Neuronal stem cell (in vitro differentiated cells): ENCODE data around the gene C5.

Source experiments
- DNase-seq: peaks from one replicate; pipeline ENCODE4 v3.0.0-alpha.2; 2013; ENCODE audit warnings: low spot score
- H2AFZ ChIP-seq: one replicate; pipeline ENCODE4 v1.6.1; 2013; ENCODE audit warnings: mild to moderate bottlenecking, low read length, inconsistent platforms
- H2AK5ac ChIP-seq: 2 replicates; pipeline ENCODE4 v1.6.1; 2013; ENCODE audit warnings: low read depth, mild to moderate bottlenecking, inconsistent platforms, low read length, moderate library complexity, mixed read lengths
- H2BK120ac ChIP-seq: 2 replicates; pipeline ENCODE4 v1.6.1; 2013; ENCODE audit warnings: low read depth, mild to moderate bottlenecking, inconsistent platforms, low read length, moderate library complexity, mixed read lengths
- H2BK12ac ChIP-seq: one replicate; pipeline ENCODE4 v1.6.1; 2013; ENCODE audit warnings: low read length, inconsistent platforms
- H2BK15ac ChIP-seq: 2 replicates; pipeline ENCODE4 v1.6.1; 2013; ENCODE audit warnings: mild to moderate bottlenecking, low read length, inconsistent platforms, mixed read lengths
- H2BK5ac ChIP-seq: one replicate; pipeline ENCODE4 v1.6.1; 2013; ENCODE audit warnings: inconsistent platforms, mild to moderate bottlenecking, low read length, moderate library complexity
- H3K14ac ChIP-seq: one replicate; pipeline ENCODE4 v1.6.1; 2013; ENCODE audit warnings: low read length, inconsistent platforms
- H3K18ac ChIP-seq: 2 replicates; pipeline ENCODE4 v1.6.1; 2013; ENCODE audit warnings: low read length, inconsistent platforms
- H3K23ac ChIP-seq: 2 replicates; pipeline ENCODE4 v1.6.1; 2013; ENCODE audit warnings: low read depth, mild to moderate bottlenecking, mixed read lengths, low read length, inconsistent platforms; ENCODE audit not compliant: poor library complexity
- H3K27ac ChIP-seq: replicated peaks from 3 replicates; pipeline ENCODE4 v1.5.1; 2013; ENCODE audit warnings: low read length, inconsistent platforms
- H3K27me3 ChIP-seq, 3 experiments: 2 replicates each; pipeline ENCODE4 v1.6.1; 2013; ENCODE audit warnings: low read length in 3 of 3, mild to moderate bottlenecking in 2 of 3, inconsistent platforms in 1 of 3, low read depth in 1 of 3, mixed read lengths in 1 of 3, moderate library complexity in 1 of 3; ENCODE audit not compliant: control insufficient read depth in 3 of 3, insufficient read depth in 3 of 3
- H3K36me3 ChIP-seq, 2 donors: replicated peaks in 1 of 2; 2 replicates each; pipeline ENCODE4 v1.6.1; 2013; ENCODE audit warnings: low read length in 2 of 2; ENCODE audit not compliant: control insufficient read depth in 2 of 2, insufficient read depth in 2 of 2
- H3K4ac ChIP-seq: 2 replicates; pipeline ENCODE4 v1.6.1; 2013; ENCODE audit warnings: inconsistent platforms, mild to moderate bottlenecking, low read length, moderate library complexity
- H3K4me1 ChIP-seq, 2 donors: 1 replicate in 1 of 2; 2 replicates in 1 of 2; pipeline ENCODE4 v1.6.1; 2013; ENCODE audit warnings: low read length in 2 of 2, low read depth in 1 of 2; ENCODE audit not compliant: control insufficient read depth in 2 of 2, insufficient read depth in 1 of 2
- H3K4me2 ChIP-seq: one replicate; pipeline ENCODE4 v1.6.1; 2013; ENCODE audit warnings: mild to moderate bottlenecking, low read length, inconsistent platforms; ENCODE audit not compliant: insufficient read depth, poor library complexity, severe bottlenecking
- H3K4me3 ChIP-seq, 2 donors: 2 replicates each; pipeline ENCODE4 v1.5.1; 2013; ENCODE audit warnings: low read length in 2 of 2, mild to moderate bottlenecking in 2 of 2, inconsistent platforms in 1 of 2, moderate library complexity in 1 of 2
- H3K79me1 ChIP-seq: one replicate; pipeline ENCODE4 v1.6.1; 2013; ENCODE audit warnings: low read depth, mild to moderate bottlenecking, inconsistent platforms, low read length, moderate library complexity
- H3K9ac ChIP-seq: one replicate; pipeline ENCODE4 v1.6.1; 2013; ENCODE audit warnings: mild to moderate bottlenecking, low read depth, low read length, inconsistent platforms; ENCODE audit not compliant: poor library complexity
- H3K9me3 ChIP-seq, 2 donors: replicated peaks in 1 of 2; 2 replicates each; pipeline versions ENCODE3 to v1.6.1; 2013; ENCODE audit warnings: low read length in 2 of 2, mild to moderate bottlenecking in 2 of 2, inconsistent platforms in 1 of 2, low read depth in 1 of 2, mixed read lengths in 1 of 2, moderate library complexity in 1 of 2; ENCODE audit not compliant: control insufficient read depth in 2 of 2, insufficient read depth in 1 of 2
- H4K8ac ChIP-seq: one replicate; pipeline ENCODE4 v1.6.1; 2013; ENCODE audit warnings: low read depth, mild to moderate bottlenecking, inconsistent platforms, low read length, moderate library complexity
- H4K91ac ChIP-seq: one replicate; pipeline ENCODE4 v1.6.1; 2013; ENCODE audit warnings: low read length, low read depth, mild to moderate bottlenecking, inconsistent platforms; ENCODE audit not compliant: poor library complexity
- WGBS, 2 donors: extraction: QIAGEN DNeasy Blood & Tissue Kit; methylation state at CpG; one replicate each; pipeline ENCODE4 v1.1.7; 2013; ENCODE audit warnings: missing lambda C conversion rate in 2 of 2, mixed read lengths in 1 of 2; ENCODE audit not compliant: insufficient read length in 2 of 2, insufficient replicate concordance in 1 of 2; ENCODE audit errors: extremely low coverage in 2 of 2; 5-methylcytosine and 5-hydroxymethylcytosine counted together

The C5 gene

DNA sequence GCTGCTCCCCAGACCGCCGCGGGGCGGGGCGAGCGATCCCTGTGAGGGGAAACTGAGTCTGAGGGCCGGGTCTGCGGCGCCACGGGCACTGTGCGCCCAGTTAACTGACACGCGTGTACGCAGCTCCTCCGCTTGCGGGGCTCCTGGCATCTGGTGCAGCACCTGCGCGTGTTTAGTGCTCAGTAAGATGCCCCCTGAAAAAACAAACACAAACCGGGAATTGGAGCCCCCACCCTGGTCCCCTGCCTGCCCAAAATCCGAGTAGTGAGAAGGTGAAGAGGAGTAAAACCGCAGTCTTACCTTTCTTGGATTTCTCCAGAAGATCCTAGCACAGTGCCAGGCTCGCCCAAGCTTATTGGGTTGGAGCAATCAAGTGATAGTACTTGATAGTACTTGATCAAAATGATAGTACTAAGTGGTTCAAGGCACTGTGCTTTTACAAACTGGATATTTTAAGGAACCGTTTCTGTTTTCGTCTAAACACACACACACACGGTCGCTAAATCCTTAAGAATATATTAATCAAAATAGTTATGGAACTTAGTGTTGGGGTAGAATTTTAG lies 120.8 kb downstream of the C5 start:
- H3K9ac ChIP-seq: peak overlapping the region; percentile 25

DNA sequence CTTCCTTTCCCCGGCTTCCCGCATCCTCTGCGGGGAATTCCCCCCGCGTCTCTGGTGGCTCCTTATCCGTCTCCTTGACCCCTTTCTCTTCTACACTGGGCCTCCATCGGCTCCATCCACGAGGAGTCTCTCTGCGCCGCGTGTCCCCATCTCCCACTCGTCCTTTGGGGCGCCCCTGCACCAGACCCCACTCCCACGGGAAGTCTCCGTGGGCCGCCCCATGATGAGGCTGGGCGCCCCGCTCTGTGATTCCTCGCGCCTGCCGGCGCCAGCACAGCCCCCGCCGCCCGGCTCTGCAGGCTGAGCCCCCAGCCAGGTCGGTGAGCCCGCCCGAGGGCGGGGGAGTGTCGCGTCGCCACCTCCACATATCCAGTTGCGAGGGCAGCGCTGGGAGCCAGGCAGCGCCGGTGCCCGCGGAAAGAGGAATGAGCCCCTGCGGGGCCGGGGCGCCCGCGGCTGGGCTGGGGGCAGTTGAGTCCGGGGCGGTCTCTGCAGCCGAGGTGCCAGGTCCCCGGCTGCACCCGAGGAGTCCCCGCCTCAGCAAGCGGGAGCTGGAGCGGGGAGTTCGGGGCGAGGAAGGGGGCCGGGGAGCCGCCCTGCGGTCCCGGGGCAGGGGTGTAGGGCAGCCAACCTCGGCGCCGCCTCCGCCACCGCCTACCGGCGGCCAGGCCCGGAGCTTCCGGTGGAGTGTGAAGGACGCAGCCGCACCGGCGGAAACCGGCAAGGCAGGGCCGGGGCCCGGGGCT lies 121.4 kb downstream of the C5 start:
- Histone ChIP-seq H3K4me3 (peak overlapping the region in 1 of 2 donors; percentile 81), H3K14ac (peak overlapping the region; percentile 33), H3K27me3 (peaks cover 0 to 24% (median 0%) of the 10 kb centered on the region in 3 experiments), H3K4me2 (peak overlapping the region; percentile 73), H4K8ac (no peak overlapping the region), H3K4me1 (peaks cover 5 to 7% of the 10 kb centered on the region in 2 donors), H3K9ac (peak overlapping the region; percentile 66), H2BK120ac (no peak overlapping the region), H3K4ac (no peak overlapping the region), H2BK5ac (peak overlapping the region; percentile 32), H3K9me3 (peaks cover 0 to 4% of the 10 kb centered on the region in 2 donors), H4K91ac (no peak overlapping the region), H2AK5ac (no peak overlapping the region), H2BK12ac (no peak overlapping the region), H3K36me3 (no peaks in the 10 kb centered on the region), H3K18ac (peak overlapping the region; percentile 99), H2AFZ (peak overlapping the region; percentile 56), H2BK15ac (peak overlapping the region; percentile 22), H3K27ac (peak overlapping the region; percentile 33), H3K23ac (peak overlapping the region; percentile 35), H3K79me1 (no peaks in the 10 kb centered on the region)
- DNase-seq: peak; percentile 45
- no CpG with 5 or more reads among the region's 73 CpGs for WGBS, 2 donors

More for the DNA sequence above, 120.8 kb downstream of the C5 start:
- no peak overlapping the region for H2BK15ac ChIP-seq
- no peak overlapping the region for H2BK120ac ChIP-seq
- peaks cover 5 to 7% of the 10 kb centered on the region in 2 donors for H3K4me1 ChIP-seq
- peak overlapping the region; percentile 56 for H2AFZ ChIP-seq
- no CpG with 5 or more reads among the region's 26 CpGs for WGBS, 2 donors
- peak overlapping the region in 1 of 2 donors; percentile 81 for H3K4me3 ChIP-seq
- H3K23ac ChIP-seq: peak overlapping the region; percentile 35
- H3K36me3 ChIP-seq: no peaks in the 10 kb centered on the region
- no peak overlapping the region for H2AK5ac ChIP-seq
- peak overlapping the region; percentile 73 for H3K4me2 ChIP-seq
- H3K14ac ChIP-seq: no peak overlapping the region
- H4K91ac ChIP-seq: no peak overlapping the region
- H2BK5ac ChIP-seq: peak overlapping the region; percentile 32
- H3K4ac ChIP-seq: no peak overlapping the region
- H3K18ac ChIP-seq: peak overlapping the region; percentile 99
- H2BK12ac ChIP-seq: no peak overlapping the region
- H3K79me1 ChIP-seq: no peaks in the 10 kb centered on the region
- peaks cover 0 to 24% (median 0%) of the 10 kb centered on the region in 3 experiments for H3K27me3 ChIP-seq
- H3K9me3 ChIP-seq: peaks cover 0 to 4% of the 10 kb centered on the region in 2 donors
- no peak overlapping the region for H3K27ac ChIP-seq
- DNase-seq: no peak
- peak overlapping the region; percentile 99 for H4K8ac ChIP-seq

DNA sequence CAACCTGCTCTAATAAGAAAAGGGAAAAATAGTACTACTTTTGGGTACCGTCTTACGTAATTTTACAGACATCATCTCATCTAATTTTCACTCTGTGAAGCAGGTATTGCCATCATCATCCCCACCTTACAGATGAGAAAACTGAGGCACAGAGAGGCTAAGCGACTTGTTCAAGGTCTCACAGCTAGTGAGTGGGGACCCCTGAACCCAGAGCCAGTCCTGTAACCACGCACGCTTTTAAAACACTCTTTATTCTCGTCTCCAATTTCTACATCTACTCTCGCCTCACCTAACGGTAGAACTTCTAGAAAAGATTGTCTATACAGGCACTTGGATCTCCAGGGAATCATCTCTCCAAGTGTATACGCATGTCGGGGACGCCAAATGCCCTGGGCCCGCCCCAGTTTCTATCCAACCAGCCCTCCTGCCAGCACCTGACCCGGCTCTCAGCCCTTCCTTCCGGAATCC lies 122.0 kb downstream of the C5 start:
- Histone ChIP-seq H3K36me3 (no peaks in the 10 kb centered on the region), H3K23ac (no peak overlapping the region), H3K27me3 (peaks cover 0 to 24% (median 0%) of the 10 kb centered on the region in 3 experiments), H2BK12ac (no peak overlapping the region), H2BK15ac (peak overlapping the region; percentile 22), H3K9me3 (peaks cover 0 to 4% of the 10 kb centered on the region in 2 donors), H4K91ac (no peak overlapping the region), H3K27ac (no peak overlapping the region), H3K14ac (no peak overlapping the region), H2BK120ac (no peak overlapping the region), H3K4me2 (peak overlapping the region; percentile 73), H2AFZ (no peak overlapping the region), H2AK5ac (no peak overlapping the region), H3K4me1 (peaks cover 5 to 7% of the 10 kb centered on the region in 2 donors), H3K4ac (no peak overlapping the region), H3K18ac (peak overlapping the region; percentile 99), H3K79me1 (no peaks in the 10 kb centered on the region), H4K8ac (no peak overlapping the region), H2BK5ac (peak overlapping the region; percentile 32), H3K4me3 (peak overlapping the region in 1 of 2 donors; percentile 81), H3K9ac (no peak overlapping the region)
- DNase-seq: no peak
- WGBS, 2 donors: 100% methylated on average over 3 of the region's 14 CpGs; no CpG with 5 or more reads in 1 of the 2 donors
